ENCODE data around the gene SARS2.
"Not testable (repeated sequence)": the region's sequence is repeated elsewhere in the genome, so short reads cannot be mapped to it uniquely, and the experiment has no call there.

The SARS2 gene

GRCh38 chr19:38875656-38876395, 54.7 kb downstream of the SARS2 start:
- no peak overlapping the region for H3K4me3 ChIP-seq

GRCh38 chr19:38873400-38873799, 57.2 kb downstream of the SARS2 start:
- peak overlapping the region in 4 of 21 experiments; percentile 11 to 57 (median 34) for H3K27ac ChIP-seq
- not testable (repeated sequence) for H3K4me3 ChIP-seq

More at GRCh38 chr19:38875656-38876395, 54.7 kb downstream of the SARS2 start:
- H3K27ac ChIP-seq = no peak overlapping the region

DNA sequence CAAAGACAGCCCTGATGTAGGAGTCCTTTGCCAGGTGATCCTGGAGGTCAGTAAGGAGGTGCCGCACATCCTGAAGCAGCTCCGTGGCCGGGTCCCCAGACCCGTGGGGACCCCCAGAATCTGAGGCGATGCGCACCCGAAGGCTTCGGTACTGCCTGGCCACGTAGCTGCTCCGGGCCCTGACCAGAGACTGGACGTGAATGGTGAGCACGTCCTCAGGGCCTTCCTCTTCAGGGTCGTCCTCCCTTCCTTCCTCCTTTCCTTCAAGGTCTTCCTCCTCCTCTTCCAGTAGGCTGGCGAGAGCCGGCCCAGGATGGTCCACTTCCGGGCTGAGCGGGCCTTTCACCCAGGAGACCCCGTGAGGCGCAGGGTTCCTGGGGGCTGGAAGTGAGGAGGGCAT, 60.0 kb downstream of the SARS2 start:
- Histone ChIP-seq H3K27ac (peak overlapping the region in 7 of 21 experiments; percentile 55 to 85 (median 78)), H3K4me3 (peak overlapping the region in 1 of 7 experiments; percentile 32)

GRCh38 chr19:38869836-38870607, 60.5 kb downstream of the SARS2 start:
- Histone ChIP-seq H3K27ac (peak overlapping the region in 17 of 21 experiments; percentile 9 to 85 (median 63)), H3K4me3 (peak overlapping the region; percentile 14 to 52 (median 32))

DNA sequence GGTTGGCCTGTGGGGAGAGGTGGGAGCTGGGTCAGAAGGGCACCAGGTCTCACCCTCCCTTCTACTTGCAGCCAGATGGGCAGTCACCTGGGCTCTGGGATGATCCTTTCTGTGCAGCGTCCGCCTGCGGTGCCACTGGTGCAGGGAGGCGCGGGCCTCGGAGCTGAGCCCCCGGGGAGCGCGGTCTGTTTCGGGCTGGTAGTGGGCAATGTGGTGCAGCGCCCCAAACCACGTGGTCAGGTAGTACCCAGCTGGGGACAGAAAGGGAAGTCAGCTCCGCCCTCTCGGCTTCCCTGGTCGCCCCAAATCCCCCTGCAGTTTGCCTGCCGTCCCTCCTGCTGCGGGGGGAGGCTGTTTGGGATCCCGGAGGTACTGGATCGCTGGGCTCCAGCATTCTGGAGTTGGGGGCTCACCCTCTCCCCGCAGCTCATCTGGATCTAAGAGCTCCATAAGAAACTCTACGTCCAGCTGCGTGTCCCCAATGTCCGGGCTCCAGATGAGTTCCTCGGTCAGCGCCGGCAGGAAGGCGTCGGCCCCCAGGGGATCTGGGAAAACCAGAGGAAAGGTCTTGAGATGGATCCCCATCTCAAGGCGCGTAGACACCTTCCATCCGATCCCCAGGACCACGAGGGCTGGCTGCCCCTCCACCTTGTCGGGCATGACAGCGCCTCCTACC, 61.3 kb downstream of the SARS2 start:
- Histone ChIP-seq H3K4me3 (peak overlapping the region; percentile 14 to 52 (median 32)), H3K27ac (peak overlapping the region in 16 of 21 experiments; percentile 9 to 85 (median 59))

GRCh38 chr19:38868551-38868950, 62.0 kb downstream of the SARS2 start:
- peak overlapping the region in 5 of 21 experiments; percentile 67 to 85 (median 79) for H3K27ac ChIP-seq
- no peak overlapping the region for H3K4me3 ChIP-seq

GRCh38 chr19:38867171-38867780, 63.3 kb downstream of the SARS2 start:
- no peak overlapping the region for H3K4me3 ChIP-seq
- no peak overlapping the region for H3K27ac ChIP-seq

Measured in skin epidermis (tissue), 12 donors.